ENCODE results near the gene FCRLA.

Gene FCRLA

DNA sequence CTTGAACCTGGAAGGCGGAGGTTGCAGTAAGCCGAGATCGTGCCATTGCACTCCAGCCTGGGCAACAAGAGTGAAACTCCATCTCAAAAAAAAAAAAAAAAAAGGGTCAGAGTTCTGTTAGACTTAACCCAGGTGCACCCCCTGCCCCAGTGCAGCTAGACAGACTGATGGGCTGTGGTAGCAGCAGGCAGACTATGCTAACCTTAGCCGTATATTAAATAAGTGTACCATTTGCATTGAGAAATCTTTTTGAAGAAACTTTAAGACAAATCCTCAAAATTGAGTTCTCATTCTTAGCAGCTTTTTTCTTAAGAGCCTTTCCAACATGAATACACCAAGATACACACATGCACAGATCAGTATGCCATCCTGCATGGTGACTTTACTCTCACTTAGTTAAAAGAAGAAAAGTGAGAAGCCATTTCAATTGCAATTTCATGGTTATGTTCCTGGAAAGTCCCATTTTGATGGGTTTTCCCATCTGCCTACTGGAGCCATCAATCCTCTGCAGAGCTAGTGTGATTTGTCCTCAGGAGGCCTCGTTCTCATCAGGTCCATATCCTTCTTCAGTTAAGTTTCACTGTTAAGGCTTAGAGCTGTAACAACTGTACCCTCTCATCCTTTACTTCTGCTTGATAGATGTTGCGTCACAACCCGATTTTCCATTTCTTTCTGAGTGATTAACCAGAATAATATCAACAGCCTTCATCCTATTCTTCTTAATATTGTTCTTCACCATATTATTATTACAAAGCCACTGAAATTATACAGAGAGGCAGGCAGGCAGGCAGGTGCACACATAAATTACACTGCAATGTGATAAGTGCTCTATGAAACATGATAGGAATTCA is 21.6 kb downstream of the FCRLA start:
- no peak for ATAC-seq
- no peak for TF ChIP-seq ZNF8 (CRISPR knock-in tag; IDR thresholded peaks at IDR 0.05)
- TF ChIP-seq CSRNP3 (CRISPR knock-in tag; IDR thresholded peaks at IDR 0.05): no peak
- no peak for TF ChIP-seq ESRRG (CRISPR knock-in tag; IDR thresholded peaks at IDR 0.05)
- no peak for TF ChIP-seq ZNF70 (CRISPR knock-in tag; IDR thresholded peaks at IDR 0.05)
- TF ChIP-seq CSDC2 (CRISPR knock-in tag; IDR thresholded peaks at IDR 0.05): no peak
- TF ChIP-seq TSHZ2 (CRISPR knock-in tag; IDR thresholded peaks at IDR 0.05): no peak

GRCh38 chr1:161730050-161730564 is 23.1 kb downstream of the FCRLA start:
- no peak for ATAC-seq
- TF ChIP-seq TOX (CRISPR knock-in tag; IDR thresholded peaks at IDR 0.05; ENCODE audit: borderline replicate concordance) (0 out of 2 replicates have a peak, but pooled peaks have one; percentile 34), TCF4 (CRISPR knock-in tag; IDR thresholded peaks at IDR 0.05; ENCODE audit: borderline replicate concordance) (no peak), SNAI2 (CRISPR knock-in tag; IDR thresholded peaks at IDR 0.05) (no peak)

GRCh38 chr1:161731241-161731640 is 24.2 kb downstream of the FCRLA start:
- TF ChIP-seq CSDC2 (CRISPR knock-in tag; IDR thresholded peaks at IDR 0.05): no peak
- no peak for TF ChIP-seq ZFP3 (CRISPR knock-in tag; IDR thresholded peaks at IDR 0.05)
- no peak for TF ChIP-seq PPARA (CRISPR knock-in tag; IDR thresholded peaks at IDR 0.05; ENCODE audit: borderline replicate concordance)
- no peak for TF ChIP-seq CSRNP3 (CRISPR knock-in tag; IDR thresholded peaks at IDR 0.05)
- TF ChIP-seq, protein P1, sequence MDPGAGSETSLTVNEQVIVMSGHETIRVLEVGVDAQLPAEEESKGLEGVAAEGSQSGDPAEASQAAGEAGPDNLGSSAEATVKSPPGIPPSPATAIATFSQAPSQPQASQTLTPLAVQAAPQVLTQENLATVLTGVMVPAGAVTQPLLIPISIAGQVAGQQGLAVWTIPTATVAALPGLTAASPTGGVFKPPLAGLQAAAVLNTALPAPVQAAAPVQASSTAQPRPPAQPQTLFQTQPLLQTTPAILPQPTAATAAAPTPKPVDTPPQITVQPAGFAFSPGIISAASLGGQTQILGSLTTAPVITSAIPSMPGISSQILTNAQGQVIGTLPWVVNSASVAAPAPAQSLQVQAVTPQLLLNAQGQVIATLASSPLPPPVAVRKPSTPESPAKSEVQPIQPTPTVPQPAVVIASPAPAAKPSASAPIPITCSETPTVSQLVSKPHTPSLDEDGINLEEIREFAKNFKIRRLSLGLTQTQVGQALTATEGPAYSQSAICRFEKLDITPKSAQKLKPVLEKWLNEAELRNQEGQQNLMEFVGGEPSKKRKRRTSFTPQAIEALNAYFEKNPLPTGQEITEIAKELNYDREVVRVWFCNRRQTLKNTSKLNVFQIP (CRISPR knock-in tag; IDR thresholded peaks at IDR 0.05; ENCODE audit: borderline replicate concordance, low read depth): no peak
- no peak for TF ChIP-seq OSR1 (CRISPR knock-in tag; IDR thresholded peaks at IDR 0.05)
- TF ChIP-seq ZNF8 (CRISPR knock-in tag; IDR thresholded peaks at IDR 0.05): no peak
- no peak for TF ChIP-seq CREB5 (CRISPR knock-in tag; IDR thresholded peaks at IDR 0.05; ENCODE audit: low read depth)
- TF ChIP-seq BACH2 (CRISPR knock-in tag; IDR thresholded peaks at IDR 0.05; ENCODE audit: borderline replicate concordance): no peak
- TF ChIP-seq PATZ1 (CRISPR knock-in tag; IDR thresholded peaks at IDR 0.05; ENCODE audit: borderline replicate concordance): no peak
- TF ChIP-seq TOX (CRISPR knock-in tag; IDR thresholded peaks at IDR 0.05; ENCODE audit: borderline replicate concordance): no peak
- no peak for TF ChIP-seq ISL1 (CRISPR knock-in tag; IDR thresholded peaks at IDR 0.05)
- TF ChIP-seq ARNTL (CRISPR knock-in tag; IDR thresholded peaks at IDR 0.05; ENCODE audit: borderline replicate concordance, low read depth): no peak
- TF ChIP-seq ZNF70 (CRISPR knock-in tag; IDR thresholded peaks at IDR 0.05): no peak
- TF ChIP-seq GLIS3 (CRISPR knock-in tag; IDR thresholded peaks at IDR 0.05): no peak
- ATAC-seq: no peak

All from SK-N-SH treated with all-trans-retinoic acid at 6 μM for 48 hours (cell line).